Measurements from ENCODE around the gene OTX1.

The OTX1 gene

DNA sequence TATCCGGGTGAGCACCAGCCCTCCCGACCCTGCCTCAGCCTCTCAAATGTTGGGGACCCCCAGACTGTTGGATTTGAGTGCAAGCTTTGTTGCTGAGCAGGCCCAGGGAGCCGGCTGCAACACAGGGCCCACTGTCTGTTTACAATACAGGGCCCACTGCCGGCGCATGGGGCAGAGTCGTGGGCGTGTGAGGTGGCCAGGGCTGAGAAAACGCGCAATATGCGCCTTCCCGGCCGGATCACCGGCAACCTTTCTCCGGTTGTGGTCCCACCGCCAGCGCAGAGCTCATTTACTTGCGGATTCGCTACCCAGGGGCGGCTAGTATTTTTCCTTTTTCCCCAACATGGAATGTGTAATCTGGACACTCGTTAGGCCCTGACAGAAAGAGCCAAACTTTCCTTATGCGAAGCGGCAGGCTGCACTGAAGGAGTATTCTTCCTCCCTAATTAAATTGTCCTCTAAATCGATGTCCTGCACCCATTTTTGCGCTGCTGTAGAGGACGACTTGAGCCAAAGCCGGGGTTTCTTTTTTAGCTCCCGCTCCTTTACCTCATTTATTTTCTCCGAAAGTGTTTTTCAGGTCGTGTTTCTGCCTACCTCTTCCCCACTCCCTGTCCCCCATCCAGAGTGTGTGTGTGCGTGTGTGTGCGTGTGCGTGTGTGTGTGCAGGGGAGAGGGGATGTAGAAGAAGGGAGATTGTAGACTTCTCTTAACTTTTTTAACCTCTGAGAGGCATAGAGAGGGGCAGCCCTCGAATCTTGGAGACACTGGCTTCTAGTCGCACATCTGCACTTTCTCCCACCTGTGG lies 2.7 kb downstream of the OTX1 start:
- TF ChIP-seq POLR2AphosphoS5 (IDR thresholded peaks at IDR 0.05; ENCODE audit: low read depth, low read length), result no peak
- no peak for TF ChIP-seq TAF1 (IDR thresholded peaks at IDR 0.05; ENCODE audit: borderline replicate concordance, insufficient read depth, low read length)
- no peak for TF ChIP-seq FOXP2 (optimal IDR thresholded peaks at IDR 0.05; ENCODE audit: borderline replicate concordance, extremely low read depth, extremely low read length, insufficient read depth)
- TF ChIP-seq REST (IDR thresholded peaks at IDR 0.05; ENCODE audit: insufficient read depth in 1 of 2, low read depth in 2 of 2, low read length in 2 of 2), result no peak
- no peak for TF ChIP-seq SIN3A (IDR thresholded peaks at IDR 0.05; ENCODE audit: borderline replicate concordance, insufficient read depth, low read length)

DNA sequence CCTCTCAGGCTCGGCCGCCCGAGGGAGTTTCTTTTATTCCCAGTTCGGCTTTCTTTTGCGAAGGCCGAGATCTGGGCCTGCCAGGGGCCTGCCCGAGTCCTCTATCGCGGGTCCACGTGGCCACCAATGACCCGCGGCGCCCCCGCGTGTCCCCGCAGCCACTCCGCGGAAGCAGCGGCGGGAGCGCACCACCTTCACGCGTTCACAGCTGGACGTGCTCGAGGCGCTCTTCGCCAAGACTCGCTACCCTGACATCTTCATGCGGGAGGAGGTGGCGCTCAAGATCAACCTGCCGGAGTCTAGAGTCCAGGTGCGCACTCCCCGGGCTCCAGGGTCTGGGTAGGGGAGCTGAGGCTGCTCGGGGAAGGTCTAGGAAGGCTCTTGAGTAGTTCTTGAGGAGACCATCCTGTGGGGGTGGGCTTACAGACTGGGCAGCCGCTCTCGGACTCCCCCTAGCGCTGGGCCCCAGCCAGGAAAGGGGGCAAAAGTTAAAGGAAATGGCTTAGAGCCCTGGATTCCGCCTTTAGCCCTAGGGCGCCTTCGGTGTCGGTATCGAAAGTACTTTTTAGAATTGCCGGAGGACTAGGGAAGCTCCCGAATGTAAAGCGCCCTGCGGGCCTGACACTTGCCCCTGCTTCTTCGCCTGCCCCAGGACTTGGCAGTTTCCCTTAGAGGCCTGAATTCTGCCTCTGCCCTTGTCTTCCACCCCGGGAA lies 3.4 kb downstream of the OTX1 start:
- TF ChIP-seq SIN3A (IDR thresholded peaks at IDR 0.05; ENCODE audit: borderline replicate concordance, insufficient read depth, low read length), result no peak

- no peak for TF ChIP-seq REST (IDR thresholded peaks at IDR 0.05; ENCODE audit: insufficient read depth in 1 of 2, low read depth in 2 of 2, low read length in 2 of 2)
- no peak for TF ChIP-seq POLR2AphosphoS5 (IDR thresholded peaks at IDR 0.05; ENCODE audit: low read depth, low read length)
- TF ChIP-seq SIN3A (IDR thresholded peaks at IDR 0.05; ENCODE audit: borderline replicate concordance, insufficient read depth, low read length), result no peak
- no peak for TF ChIP-seq TAF1 (IDR thresholded peaks at IDR 0.05; ENCODE audit: borderline replicate concordance, insufficient read depth, low read length)
- TF ChIP-seq FOXP2 (optimal IDR thresholded peaks at IDR 0.05; ENCODE audit: borderline replicate concordance, extremely low read depth, extremely low read length, insufficient read depth), result no peak
Observed at GRCh38 chr2:63054841-63055225, 4.2 kb downstream of the OTX1 start.

- TF ChIP-seq TAF1 (IDR thresholded peaks at IDR 0.05; ENCODE audit: borderline replicate concordance, insufficient read depth, low read length) (no peak), POLR2AphosphoS5 (IDR thresholded peaks at IDR 0.05; ENCODE audit: low read depth, low read length) (no peak), REST (IDR thresholded peaks at IDR 0.05; ENCODE audit: insufficient read depth in 1 of 2, low read depth in 2 of 2, low read length in 2 of 2) (no peak), SIN3A (IDR thresholded peaks at IDR 0.05; ENCODE audit: borderline replicate concordance, insufficient read depth, low read length) (no peak), FOXP2 (optimal IDR thresholded peaks at IDR 0.05; ENCODE audit: borderline replicate concordance, extremely low read depth, extremely low read length, insufficient read depth) (no peak)
Observed at GRCh38 chr2:63055226-63056106, 4.8 kb downstream of the OTX1 start.

Measured in PFSK-1 (cell line).